ENCODE measurements around the gene AEBP2. TPM values are rescaled to one million over a fixed set of nuclear protein-coding genes. Genes with fewer than 3 reads are reported as not detected.
A peak's percentile ranks its signal among the peaks of the same experiment; 100 is the strongest.
"Not testable (repeated sequence)": the region's sequence is repeated elsewhere in the genome, so short reads cannot be mapped to it uniquely, and the experiment has no call there.

Gene AEBP2
- total RNA-seq, 2 experiments from 2014 or later, result 59.6 to 76.1 TPM

DNA sequence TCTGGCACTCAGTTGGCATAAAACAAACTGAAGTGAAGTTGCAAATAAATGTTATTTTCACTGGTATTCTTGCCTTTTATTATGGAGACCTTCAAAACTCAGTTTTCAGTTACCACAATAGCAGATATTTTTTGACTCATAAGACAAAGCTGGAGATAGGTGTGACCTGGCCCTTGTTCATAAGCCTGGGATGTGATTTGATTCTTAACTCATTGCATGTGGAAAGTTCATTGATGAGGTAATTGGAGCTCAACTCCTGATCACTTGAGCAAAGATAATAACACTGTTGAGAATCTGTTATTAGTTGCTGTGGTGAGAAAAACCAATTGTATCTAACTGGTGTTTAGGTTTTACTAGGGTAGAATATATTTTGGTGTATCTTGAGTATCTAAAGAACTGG, 105.1 kb downstream of the AEBP2 start:
- DNase-seq (no peak), ATAC-seq (no peak)
- H3K4me1 Mint-ChIP-seq, result peaks cover 7% of the 10 kb centered on the region
- no peaks in the 10 kb centered on the region for H3K27me3 Mint-ChIP-seq
- CTCF ChIA-PET, result no interaction called here
- no peak overlapping the region for H3K4me3 Mint-ChIP-seq
- peaks cover 5% of the 10 kb centered on the region for H3K36me3 Mint-ChIP-seq
- H3K27ac Mint-ChIP-seq, result no peak overlapping the region
- no peaks in the 10 kb centered on the region for H3K9me3 Mint-ChIP-seq (ENCODE audit: low read depth)

DNA sequence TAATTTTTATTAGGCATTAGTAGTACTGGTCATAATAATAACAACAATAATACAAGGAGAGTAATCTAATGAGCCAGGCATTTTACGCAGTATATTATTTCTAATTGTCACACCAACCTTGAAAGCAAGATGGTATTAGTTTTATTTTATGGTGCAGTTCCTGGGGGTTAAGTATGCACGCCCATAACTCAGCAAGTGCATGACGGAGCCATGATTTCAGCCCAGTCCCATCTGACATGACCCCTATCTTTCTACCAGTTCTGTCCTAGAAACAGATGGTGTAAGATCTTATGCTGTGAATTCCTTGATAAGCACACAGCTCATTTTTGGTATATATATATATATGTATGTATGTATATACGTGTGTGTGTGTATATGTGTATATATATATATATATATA, 106.0 kb downstream of the AEBP2 start:
- Mint-ChIP-seq H3K4me1 (peaks cover 7% of the 10 kb centered on the region), H3K9me3 (ENCODE audit: low read depth) (no peaks in the 10 kb centered on the region), H3K4me3 (no peak overlapping the region), H3K36me3 (peaks cover 5% of the 10 kb centered on the region), H3K27me3 (no peaks in the 10 kb centered on the region), H3K27ac (no peak overlapping the region)
- DNase-seq (no peak), ATAC-seq (no peak)
- CTCF ChIA-PET, result no interaction called here

DNA sequence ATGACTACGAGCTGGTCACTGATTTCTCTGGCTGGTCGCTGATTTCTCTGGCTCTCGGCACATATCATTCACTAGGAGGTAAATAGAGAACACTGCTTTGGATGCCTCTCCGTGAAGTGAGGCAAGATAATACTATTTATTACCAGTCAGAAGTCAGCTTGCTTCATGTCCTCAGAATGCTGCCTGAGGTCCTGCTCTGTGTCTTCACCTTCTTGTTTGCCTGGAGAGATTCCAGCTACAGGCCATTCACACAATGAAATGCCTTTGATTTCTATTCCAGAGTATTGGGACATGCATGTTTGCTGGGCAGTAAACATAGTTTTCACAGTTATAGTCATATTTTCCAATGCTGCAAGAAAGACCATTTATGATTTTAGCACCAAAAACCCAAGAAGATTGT, 106.7 kb downstream of the AEBP2 start:
- CTCF ChIA-PET, result no interaction called here
- peaks cover 5% of the 10 kb centered on the region for H3K36me3 Mint-ChIP-seq

DNA sequence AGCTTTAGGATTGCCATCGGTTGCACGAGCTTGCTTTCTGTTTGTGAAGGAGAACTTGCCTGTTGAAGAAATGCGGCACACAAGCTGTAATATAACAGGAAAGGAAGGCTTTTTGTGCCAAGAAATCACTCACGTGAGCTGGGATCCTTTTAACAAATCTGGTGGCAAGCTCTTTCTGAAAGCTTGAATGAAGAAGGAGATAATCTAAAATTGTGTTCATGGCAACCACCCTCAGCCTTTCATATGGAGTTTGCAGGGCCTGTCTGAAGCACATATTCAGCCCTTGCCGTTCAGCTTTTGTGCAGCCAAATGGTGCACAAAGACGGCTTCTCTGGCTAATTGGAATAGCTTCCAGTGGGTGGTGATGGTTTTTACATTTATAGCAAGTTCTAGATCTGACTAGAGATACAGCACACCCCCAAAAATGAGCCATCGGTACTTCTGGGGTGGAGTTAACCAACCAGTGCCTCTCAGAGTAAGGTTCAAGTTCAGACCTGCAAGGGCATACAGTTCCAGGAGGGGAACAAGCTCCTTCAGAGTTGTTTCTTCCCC, 107.4 kb downstream of the AEBP2 start:
- peaks cover 11% of the 10 kb centered on the region for H3K4me1 Mint-ChIP-seq
- H3K27ac Mint-ChIP-seq, result no peak overlapping the region
- ATAC-seq, result no peak
- no peaks in the 10 kb centered on the region for H3K27me3 Mint-ChIP-seq
- H3K9me3 Mint-ChIP-seq (ENCODE audit: low read depth), result no peaks in the 10 kb centered on the region
- DNase-seq, result no peak
- no peak overlapping the region for H3K4me3 Mint-ChIP-seq
- CTCF ChIA-PET, result no interaction called here
- H3K36me3 Mint-ChIP-seq, result peaks cover 5% of the 10 kb centered on the region

More for the DNA sequence above, 106.7 kb downstream of the AEBP2 start:
- Mint-ChIP-seq H3K9me3 (ENCODE audit: low read depth) (no peaks in the 10 kb centered on the region), H3K4me1 (peaks cover 7% of the 10 kb centered on the region), H3K27ac (no peak overlapping the region), H3K27me3 (no peaks in the 10 kb centered on the region), H3K4me3 (no peak overlapping the region)
- DNase-seq (no peak), ATAC-seq (no peak)

DNA sequence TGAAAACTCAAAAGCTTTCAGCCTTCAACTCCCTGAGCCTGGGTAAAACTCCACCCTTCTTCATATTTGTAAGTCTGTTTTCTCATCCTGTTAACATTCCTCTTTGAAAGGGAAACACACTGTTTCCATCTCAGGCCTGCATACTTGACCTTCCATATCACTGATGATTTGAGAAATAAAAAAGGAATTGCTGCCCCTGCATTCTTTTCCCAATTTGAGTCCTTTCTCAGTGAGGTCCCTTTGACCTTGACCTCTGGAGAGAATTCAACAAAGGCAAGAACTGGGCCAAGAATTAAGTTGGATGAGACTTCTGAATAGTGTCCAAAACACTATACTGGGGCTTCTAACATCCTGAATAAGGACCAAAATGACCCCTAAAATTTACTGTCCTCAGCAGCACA, 108.0 kb downstream of the AEBP2 start:
- Mint-ChIP-seq H3K27ac (no peak overlapping the region), H3K36me3 (peaks cover 5% of the 10 kb centered on the region), H3K27me3 (no peaks in the 10 kb centered on the region), H3K4me1 (peaks cover 13% of the 10 kb centered on the region), H3K9me3 (ENCODE audit: low read depth) (no peaks in the 10 kb centered on the region), H3K4me3 (no peak overlapping the region)
- CTCF ChIA-PET, result no interaction called here
- no peak for DNase-seq
- ATAC-seq, result no peak

DNA sequence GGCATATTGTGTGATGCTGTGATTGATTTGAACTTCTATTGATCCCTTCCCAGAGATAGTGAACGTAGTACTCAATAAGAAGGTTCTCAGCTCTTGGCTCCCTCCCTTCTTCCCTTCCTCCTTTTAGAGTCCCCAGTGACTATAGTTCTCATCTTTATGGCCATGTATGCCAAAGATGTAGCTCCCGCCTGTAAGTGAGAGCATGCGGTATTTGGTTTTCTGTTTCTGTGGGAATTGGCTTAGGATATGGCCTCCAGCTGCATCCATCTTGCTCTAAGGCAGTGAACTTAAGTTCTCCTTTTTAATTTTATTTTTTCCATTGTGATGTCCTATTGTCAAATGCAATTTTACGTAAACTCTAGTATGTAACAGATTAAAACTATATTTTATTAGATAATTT, 109.5 kb downstream of the AEBP2 start:
- CTCF ChIA-PET, result no interaction called here
- Mint-ChIP-seq H3K9me3 (ENCODE audit: low read depth) (no peaks in the 10 kb centered on the region), H3K4me3 (no peak overlapping the region), H3K27ac (no peak overlapping the region), H3K27me3 (no peaks in the 10 kb centered on the region), H3K4me1 (peaks cover 22% of the 10 kb centered on the region), H3K36me3 (peaks cover 4% of the 10 kb centered on the region)
- no peak for DNase-seq
- ATAC-seq, result no peak

DNA sequence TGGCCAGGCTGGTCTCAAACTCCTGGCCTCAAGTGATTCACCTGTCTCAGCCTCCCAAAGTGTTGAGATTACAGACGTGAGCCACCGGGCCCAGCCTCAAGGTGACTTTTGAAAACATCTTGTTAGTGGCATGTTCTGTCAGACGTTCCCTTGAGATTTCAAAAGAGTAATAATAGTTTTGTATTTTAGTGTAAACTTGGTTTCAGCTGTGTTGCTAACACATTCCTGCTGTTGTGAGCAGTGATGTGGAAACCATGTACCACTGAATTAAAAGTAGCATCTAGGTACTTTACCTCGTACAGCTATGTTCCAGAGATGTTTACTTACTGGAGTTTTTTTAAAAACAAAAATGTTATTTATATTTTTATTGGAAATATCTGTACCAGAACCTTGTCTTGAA, 111.3 kb downstream of the AEBP2 start:
- Mint-ChIP-seq H3K27me3 (no peaks in the 10 kb centered on the region), H3K36me3 (peaks cover 7% of the 10 kb centered on the region), H3K27ac (no peak overlapping the region), H3K4me3 (no peak overlapping the region), H3K4me1 (peaks cover 28% of the 10 kb centered on the region), H3K9me3 (ENCODE audit: low read depth) (no peaks in the 10 kb centered on the region)
- CTCF ChIA-PET, result no interaction called here
- DNase-seq (no peak), ATAC-seq (no peak)

DNA sequence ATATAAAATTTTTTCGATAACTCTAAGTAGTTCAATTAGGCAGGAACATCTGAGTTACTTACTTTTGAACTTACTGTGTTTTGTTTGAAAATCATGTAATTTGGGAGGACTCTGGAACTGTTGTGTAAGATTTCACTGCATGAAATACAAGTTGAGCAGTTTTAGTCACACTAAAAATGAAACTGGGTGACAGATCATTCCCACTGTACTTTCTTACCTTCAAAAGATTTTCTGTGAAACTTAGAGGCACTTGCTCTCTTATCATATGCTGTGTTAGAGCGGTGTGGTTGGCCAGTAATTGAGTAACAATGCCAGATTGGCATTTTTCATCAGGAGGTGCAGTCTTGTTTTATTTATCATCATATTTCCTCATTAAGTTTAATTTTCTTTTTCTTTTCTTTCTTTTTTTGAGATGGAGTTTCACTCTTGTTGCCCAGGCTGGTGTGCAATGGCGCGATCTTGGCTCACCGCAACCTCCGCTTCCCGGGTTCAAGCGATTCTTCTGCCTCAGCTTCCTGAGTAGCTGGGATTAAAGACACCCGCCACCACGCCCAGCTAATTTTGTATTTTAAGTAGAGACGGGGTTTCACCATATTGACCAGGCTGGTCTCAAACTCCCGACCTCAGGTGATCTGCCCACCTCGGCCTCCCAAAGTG, 113.3 kb downstream of the AEBP2 start:
- H3K36me3 Mint-ChIP-seq, result peaks cover 14% of the 10 kb centered on the region
- CTCF ChIA-PET, result interaction anchor here (1.6 to 1.8 kb wide), 2 partner anchors 12 to 17 kb away, joined by 4 read pairs; no protein-coding TSS in a partner anchor
- H3K4me1 Mint-ChIP-seq, result peaks cover 28% of the 10 kb centered on the region
- H3K27ac Mint-ChIP-seq, result peak overlapping the region; percentile 87
- not testable (repeated sequence) for H3K9me3 Mint-ChIP-seq (ENCODE audit: low read depth); H3K27me3 Mint-ChIP-seq
- DNase-seq (peak; percentile 65), ATAC-seq (peak; percentile 95)
- peak overlapping the region; percentile 74 for H3K4me3 Mint-ChIP-seq

DNA sequence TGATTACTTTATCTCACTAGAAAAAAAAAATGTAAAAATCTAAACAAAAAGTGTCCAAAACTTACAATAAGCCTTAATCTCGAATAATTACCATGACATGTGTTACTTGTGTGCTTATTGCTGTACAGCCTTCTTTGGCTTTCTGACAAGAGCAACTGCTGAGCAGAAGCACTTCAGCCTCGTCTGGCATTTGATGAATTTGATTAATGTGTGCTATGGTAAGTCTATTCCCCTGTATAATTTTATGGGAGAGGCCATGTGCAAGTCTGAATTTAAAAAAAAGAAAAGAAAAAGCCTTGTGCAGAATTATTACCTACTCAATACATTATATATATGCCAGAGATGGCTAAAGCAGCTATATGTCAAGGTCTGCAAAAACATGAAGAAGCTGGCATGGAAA, 113.9 kb downstream of the AEBP2 start:
- no peaks in the 10 kb centered on the region for H3K9me3 Mint-ChIP-seq (ENCODE audit: low read depth)
- DNase-seq (no peak), ATAC-seq (peak; percentile 24)
- peaks cover 28% of the 10 kb centered on the region for H3K4me1 Mint-ChIP-seq
- H3K36me3 Mint-ChIP-seq, result peaks cover 19% of the 10 kb centered on the region
- CTCF ChIA-PET, result interaction anchor here (1.4 kb wide), 1 partner anchor 20 kb away, joined by 3 read pairs; no protein-coding TSS in a partner anchor
- peak overlapping the region; percentile 87 for H3K27ac Mint-ChIP-seq
- peak overlapping the region; percentile 74 for H3K4me3 Mint-ChIP-seq
- no peaks in the 10 kb centered on the region for H3K27me3 Mint-ChIP-seq

DNA sequence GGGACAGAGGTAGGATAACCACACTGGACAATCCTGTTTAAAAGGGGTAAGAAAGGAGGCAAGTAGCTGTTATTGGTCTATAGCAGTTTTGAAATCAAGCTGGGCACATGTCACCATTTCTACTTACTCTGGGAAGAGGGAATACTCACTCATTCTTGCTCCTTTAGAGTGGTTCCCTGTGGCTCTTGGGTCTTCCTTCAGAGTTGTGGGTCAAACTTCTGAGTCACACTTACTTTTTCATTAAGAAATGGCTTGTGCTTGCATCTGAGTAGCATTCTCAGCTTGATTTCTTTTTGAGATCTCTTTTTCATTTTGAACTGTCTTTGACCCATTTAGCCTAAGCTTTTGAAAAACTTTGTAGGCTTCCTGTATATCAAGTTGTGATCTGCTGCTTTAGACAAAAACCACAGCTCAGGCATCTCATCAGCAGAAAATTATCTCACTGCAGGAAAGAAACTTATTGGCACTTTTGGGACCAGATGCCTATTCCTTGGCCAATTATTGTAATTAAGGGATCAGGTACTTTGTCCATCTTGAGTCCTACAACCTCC, 122.2 kb downstream of the AEBP2 start:
- ATAC-seq, result peak; percentile 16
- Mint-ChIP-seq H3K27me3 (no peaks in the 10 kb centered on the region), H3K4me1 (peaks cover 14% of the 10 kb centered on the region), H3K9me3 (ENCODE audit: low read depth) (peaks cover 8% of the 10 kb centered on the region), H3K36me3 (peaks cover 32% of the 10 kb centered on the region), H3K27ac (no peak overlapping the region), H3K4me3 (no peak overlapping the region)
- no peak for DNase-seq
- CTCF ChIA-PET, result interaction anchor here (1.1 kb wide), 1 partner anchor 12 kb away, joined by 3 read pairs; no protein-coding TSS in a partner anchor

Data from activated CD8-positive, alpha-beta memory T cell treated with anti-CD3 and anti-CD28 coated beads, Interleukin-2, amount 10 ng/mL, durations not matched to agents 7 days and 5 days (primary cell).